Left colon (tissue), 2 donors: ENCODE results near the gene HIP1R. TPM values are rescaled to one million over a fixed set of nuclear protein-coding genes. Genes with fewer than 3 reads are reported as not detected.
A peak's percentile ranks its signal among the peaks of the same experiment; 100 is the strongest.
"Not testable (repeated sequence)": the region's sequence is repeated elsewhere in the genome, so short reads cannot be mapped to it uniquely, and the experiment has no call there.

Experiments
- ATAC-seq: fragments of 200-7000 bp; cut with Tn5 transposase; one replicate; pipeline ENCODE4 v1.9.1; 2020; ENCODE audit warnings: mild to moderate bottlenecking, moderate library complexity
- DNase-seq, 2 donors: peaks; one replicate each; pipeline ENCODE4 v3.0.0-alpha.2; 2020
- intact Hi-C, 2 donors: fragments of 100-400 bp; cut with DNase I in 1 of 2; cut with micrococcal nuclease in 1 of 2; formaldehyde crosslinking; loops; one replicate each; pipeline versions ENCODE4 v1.11.2 to v1.14.0; 2022; cut with DNase I, micrococcal nuclease
- total RNA-seq, 2 donors: library from RNA; stranded (reverse); fragmentation: NEBNext Ultra II Directional; extraction: Animal tissue kit (Norgen Biotek cat#: 25700); gene quantifications; one replicate each; pipeline ENCODE4 v1.2.1, GENCODE V29; 2021
- donor health status: DM: no; HTN: no; CAD: no.
- donor health status: DM: yes; HTN: yes; CAD: no.

Gene HIP1R
- total RNA-seq, 2 donors from 2014 or later: 62.3 to 66.4 TPM

DNA sequence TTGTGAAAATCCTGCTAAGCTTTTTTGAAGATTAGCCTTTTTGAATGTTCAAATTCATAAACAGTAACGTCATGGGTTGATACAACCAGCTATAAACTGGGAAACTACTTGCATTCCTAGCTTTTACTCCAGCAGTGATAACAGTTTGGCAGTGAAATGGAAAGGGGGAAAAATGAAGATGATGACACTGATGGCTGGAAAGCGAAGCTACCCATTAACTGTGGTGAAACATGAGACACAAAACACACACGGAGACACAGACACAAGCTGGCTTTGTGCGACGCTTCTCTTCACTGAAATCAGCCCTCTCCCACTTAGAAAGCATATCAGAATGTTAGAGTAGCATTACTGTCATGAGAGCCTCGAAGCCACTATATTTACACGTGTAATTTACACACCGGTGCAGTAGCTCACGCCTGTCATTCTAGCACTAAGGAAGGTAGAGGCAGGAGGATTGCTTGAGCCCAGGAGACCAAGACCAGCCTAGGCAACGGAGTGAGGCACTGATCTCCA lies 45.0 kb downstream of the HIP1R start:
- DNase-seq (no peak), ATAC-seq (no peak)
- intact Hi-C loops: no loop called here

DNA sequence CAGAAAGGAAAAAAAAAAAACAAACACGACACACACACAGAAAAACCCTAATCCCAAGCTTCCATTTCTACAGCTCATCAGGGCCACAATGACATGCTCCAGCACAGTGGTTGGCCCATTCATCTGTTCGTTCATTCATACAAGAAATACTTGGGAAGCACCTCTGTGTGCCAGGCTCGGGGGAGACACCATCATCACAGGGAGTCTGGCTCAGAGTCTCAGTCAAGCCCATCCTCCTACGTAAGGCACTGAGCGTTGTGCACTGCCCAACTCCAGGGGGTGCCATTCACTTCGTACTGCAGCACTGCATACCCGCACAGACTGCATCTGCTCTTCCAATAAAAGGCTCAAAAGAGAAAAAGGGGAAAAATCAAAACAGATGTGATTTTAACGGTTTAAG lies 45.4 kb downstream of the HIP1R start:
- intact Hi-C loops: no loop called here
- DNase-seq: peak in 1 of 2 donors; percentile 32
- ATAC-seq: peak; percentile 58

DNA sequence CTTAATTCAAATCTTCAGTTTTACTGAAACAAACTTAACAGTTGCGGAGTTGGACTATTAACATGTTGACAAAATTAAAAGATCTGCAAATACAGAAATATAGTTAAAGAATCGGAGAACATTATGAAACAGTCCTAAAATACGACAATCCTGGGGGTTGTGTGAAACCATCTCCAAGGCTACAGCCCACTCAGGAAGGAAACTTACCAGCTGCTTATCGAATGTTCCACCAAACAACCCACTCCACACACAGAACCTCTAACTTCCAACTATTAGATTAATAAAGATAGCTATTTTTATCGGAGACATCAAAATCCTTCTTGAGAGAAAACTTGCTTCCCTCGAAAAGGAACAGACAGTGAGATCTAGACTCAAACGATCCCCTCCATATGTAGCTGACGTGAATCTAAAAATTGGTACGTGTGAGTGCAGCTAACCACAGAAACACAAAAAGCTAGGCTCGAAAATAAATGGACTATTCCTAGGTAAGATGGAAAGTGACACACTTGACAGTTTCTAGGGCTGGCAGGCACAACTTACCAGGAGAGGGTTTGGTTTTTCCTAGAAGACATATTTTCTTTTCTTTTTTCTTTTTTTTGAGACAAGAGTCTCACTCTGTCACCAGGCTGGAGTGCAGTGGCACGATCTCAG lies 47.8 kb downstream of the HIP1R start:
- no peak for DNase-seq
- intact Hi-C loops: no loop called here
- no peak for ATAC-seq

DNA sequence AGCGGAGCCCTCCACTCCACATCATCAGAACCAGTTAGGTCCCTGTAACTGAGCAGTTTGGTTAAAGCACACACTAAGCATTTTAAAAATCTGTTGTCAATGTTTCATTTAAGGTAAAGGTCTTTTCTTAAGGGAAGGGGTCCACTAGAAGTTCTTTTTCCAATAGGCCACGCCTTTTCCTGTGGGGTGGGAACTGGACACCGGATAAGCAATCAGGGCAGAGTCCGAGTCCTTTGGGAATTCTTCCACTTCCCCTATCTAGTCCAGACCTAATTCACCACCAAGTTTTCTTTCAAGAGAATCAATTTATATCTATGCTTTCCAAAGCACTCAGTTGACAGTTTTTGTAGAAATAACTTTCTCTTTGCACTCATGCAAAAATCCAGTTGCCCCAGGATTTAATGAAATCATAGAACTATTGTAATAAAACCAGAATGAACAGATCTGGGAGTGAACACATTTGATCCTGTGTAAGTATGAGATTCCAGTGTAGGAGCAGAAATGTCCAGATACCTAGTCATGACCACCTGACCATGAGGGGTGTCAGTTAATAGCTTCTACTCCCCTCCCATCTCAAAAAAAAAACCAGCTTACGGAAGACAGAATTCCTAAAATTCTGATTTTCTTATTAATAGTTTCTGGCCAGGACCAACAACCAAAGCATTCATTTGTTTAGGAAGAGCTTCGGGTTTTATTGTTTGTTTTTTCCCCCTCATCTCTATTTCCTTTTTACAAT lies 49.0 kb downstream of the HIP1R start:
- DNase-seq: peak; percentile 35 to 49
- ATAC-seq: no peak
- intact Hi-C loops: no loop called here

DNA sequence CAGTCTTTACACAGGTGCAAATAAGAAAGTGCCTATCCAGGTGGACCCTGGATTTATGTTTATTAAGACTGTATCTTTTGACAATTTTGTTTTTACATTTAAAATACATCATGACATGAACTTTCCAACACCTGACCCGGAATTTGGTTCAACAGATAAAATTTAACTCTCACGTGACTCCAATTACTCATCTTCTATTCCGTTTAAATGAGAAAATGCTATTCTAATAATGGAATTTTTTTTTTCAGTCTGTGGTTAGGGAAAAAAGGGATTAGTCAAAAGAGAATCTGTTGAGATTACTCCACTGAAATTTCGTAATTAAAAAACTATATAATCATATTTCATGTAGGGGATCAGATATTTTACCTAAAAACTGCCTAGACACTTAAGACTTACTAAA lies 49.6 kb downstream of the HIP1R start:
- intact Hi-C loops: no loop called here
- ATAC-seq: no peak
- no peak for DNase-seq

DNA sequence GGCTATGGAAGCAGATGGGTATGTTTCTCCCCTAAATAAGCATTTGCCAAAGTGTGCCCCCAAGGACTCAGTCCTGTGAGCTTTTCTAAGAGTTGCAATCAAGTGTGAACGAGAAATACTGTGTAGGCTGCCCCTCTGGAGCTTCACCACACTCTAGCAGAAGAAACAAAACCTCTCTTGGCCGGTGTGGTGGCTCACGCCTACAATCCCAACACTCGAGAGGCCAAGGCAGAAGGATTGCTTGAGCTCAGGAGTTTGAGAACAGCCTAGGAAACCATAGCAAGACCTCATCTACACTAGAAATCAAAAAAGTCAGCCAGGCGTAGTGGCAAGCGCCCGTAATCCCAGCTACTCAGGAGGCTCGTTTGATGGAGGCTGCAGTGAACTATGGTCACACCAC lies 50.9 kb downstream of the HIP1R start:
- no peak for ATAC-seq
- intact Hi-C loops: no loop called here
- DNase-seq: peak; percentile 2 to 22

DNA sequence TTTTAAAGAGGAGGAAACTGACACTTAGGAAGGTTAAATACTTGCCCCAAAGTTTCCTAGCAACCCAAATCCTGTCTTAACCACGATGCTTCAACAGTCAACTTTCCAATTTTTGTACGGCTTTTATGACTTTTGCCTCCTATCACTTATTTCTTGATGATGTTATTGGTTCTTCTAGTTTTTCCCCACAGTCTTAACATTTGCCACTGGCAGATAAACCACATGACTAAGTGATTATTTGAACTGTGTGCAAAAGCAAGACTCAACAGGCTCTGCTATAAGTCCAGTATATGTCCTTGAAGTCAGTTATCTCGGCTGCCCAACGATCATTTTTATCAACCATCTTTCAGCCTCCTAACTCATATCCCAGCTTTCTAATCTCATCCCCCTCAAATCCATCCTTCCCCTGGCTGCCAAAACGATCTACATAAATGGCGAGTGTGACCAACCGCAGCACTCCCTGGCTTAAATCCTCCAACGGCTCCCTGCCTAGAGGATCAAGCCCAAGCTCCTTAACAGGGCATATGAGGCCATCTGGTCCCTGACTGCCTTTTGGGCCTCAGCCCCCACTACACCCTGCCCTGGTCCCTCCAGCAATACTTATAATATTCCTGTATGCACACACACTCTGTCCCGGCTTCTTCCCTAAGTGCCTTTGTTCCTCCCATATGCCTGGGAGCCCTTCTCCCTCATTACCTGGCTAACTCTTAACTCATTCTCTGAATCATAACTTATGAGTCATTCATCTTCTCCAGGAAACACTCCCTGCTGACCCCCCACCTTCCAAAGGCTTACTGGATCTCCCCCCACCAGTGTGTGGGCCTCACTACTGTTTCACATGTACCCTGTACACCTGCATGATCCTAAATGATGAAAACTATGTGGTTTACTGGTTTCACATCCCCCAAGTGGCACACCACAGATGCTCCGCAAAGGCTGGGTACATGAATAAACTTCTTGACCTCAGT lies 51.9 kb downstream of the HIP1R start:
- ATAC-seq (peak; percentile 56), DNase-seq (peak; percentile 7 to 58)
- intact Hi-C loops: no loop called here

DNA sequence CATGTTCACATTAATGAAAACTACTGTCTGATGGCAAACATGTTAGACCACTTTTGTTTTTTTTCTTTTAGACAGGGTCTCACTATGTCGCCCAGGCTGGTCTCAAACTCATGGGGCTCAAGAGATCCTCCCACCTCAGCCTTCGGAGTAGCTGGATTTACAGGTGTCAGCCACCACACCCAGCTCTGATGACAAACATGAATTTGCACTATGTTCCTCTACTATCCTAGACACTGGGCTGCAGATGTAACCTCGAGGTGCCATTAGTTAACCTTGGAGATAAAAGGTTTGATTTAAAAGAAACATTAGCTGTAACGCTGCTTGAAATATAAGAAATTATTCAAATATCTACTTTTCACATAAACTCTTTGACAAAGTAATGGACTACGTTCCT lies 52.6 kb downstream of the HIP1R start:
- intact Hi-C loops: no loop called here
- ATAC-seq (peak; percentile 52), DNase-seq (peak; percentile 28 to 35)

DNA sequence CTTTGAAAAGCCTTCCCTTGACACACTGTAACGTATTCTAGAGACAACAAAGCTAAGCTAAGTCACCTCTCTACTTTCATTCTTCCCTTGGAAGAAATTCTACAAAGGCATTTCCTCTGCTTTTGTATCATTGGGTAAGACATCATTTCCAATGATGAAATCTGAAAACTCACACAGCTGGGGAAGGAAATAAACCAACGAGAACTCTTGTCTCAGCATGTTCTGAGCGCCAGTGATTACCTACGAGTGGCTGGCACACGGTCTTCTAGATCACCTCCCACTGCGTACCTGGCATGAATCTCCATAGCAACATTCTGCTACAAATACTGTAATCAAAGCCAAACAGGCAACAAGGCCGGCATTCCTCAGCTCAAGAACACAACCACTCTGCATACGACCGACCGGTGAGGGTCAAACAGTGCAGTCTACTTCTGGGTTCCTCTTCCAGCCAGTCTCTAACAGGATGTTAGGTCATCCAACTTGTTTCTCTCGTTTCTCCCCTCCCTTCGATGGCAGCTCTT lies 53.0 kb downstream of the HIP1R start:
- peak; percentile 56 to 80 for DNase-seq
- intact Hi-C loops: no loop called here
- ATAC-seq: peak; percentile 69

DNA sequence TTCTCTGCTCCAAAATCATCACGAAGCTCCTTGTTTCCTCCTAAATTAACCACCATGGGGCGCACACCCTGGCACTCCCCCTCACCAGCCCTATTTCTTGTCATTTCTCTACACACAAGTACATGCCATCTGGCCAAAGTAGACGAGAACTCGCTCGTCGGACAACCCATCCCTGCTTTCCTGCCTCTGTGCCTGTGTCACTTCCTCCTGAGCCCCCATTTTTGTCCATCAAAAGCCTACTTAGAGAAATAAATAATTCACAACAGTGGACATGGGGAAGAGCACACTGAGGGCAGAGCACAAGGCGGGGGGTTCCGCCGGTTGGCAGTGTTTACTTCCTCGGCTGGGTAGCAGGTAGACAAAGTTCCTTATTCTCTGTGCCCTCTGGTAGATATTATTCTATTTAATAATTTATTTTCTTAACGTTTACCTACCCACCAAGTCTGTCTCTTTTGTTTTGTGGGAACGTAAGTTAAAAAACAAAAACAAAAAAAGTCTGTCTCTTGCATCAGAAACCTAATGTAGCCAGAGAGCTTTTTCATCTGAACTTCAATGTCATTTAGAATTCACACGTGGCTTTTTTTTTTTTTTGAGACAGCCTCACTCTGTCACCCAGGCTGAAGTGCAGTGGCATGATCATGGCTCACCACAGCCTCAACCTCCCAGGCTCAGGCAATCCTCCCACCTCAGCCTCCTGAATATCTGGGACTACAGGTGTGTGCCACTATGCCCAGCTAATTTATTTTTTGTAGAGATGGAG lies 54.7 kb downstream of the HIP1R start:
- no peak for ATAC-seq
- peak in 1 of 2 donors; percentile 24 for DNase-seq
- intact Hi-C loops: no loop called here

DNA sequence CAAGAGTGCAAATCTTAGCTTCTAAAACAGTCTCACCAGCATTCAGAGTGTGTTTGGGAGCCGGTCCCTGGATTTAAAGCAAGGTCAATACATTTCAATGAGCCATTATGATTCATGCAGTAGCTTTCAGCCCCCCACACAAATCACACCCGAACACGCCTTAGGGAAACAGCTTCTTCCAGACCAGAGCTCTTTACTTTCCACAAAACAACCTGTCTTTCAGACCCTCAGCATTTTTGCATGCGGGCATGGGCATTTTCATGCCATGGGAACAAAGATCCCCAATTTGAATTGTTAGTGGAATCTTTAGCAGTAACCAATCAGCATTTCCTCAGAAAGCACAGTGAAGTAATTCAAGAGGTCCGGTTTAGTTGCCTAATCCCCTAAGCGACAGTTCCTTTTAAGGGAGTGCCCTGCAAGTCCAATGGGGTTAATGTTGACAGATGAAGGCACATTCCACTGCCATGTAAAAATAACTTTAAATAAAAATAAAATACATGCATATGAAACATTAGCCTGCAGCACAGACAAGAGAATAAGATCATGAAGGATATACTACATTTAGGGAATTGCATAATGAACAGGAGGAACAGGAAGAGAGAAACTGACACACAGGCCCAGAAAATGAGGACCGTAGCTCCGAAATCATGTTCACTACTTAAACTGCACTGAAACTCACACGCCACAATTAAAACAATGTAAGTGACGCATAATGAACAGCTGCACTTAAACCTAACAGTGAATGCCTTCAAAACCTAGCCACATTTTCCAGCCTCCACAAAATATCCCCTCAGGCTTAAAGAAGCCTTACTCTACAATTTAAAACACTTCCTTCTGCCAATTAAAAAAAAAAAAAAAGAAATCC lies 56.6 kb downstream of the HIP1R start:
- intact Hi-C loops: no loop called here
- DNase-seq (no peak), ATAC-seq (peak; percentile 22)

DNA sequence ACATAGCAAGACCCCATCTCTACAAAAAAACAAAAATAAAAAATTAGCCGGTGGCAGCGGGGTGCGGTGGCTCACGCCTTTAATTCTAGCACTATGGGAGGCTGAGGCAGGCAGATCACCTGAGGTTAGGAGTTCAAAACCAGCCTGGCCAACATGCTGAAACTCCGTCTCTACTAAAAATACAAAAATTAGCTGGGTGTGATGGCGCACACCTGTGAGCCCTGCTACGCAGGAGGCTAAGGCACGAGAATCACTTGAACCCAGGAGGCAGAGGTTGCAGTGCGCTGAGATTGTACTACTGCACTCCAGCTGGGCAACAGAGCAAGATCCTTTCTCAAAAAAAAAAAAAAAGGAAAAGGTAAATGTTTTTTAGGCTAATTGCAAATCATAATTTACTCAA lies 57.5 kb downstream of the HIP1R start:
- DNase-seq, ATAC-seq, intact Hi-C loops: not testable (repeated sequence)

DNA sequence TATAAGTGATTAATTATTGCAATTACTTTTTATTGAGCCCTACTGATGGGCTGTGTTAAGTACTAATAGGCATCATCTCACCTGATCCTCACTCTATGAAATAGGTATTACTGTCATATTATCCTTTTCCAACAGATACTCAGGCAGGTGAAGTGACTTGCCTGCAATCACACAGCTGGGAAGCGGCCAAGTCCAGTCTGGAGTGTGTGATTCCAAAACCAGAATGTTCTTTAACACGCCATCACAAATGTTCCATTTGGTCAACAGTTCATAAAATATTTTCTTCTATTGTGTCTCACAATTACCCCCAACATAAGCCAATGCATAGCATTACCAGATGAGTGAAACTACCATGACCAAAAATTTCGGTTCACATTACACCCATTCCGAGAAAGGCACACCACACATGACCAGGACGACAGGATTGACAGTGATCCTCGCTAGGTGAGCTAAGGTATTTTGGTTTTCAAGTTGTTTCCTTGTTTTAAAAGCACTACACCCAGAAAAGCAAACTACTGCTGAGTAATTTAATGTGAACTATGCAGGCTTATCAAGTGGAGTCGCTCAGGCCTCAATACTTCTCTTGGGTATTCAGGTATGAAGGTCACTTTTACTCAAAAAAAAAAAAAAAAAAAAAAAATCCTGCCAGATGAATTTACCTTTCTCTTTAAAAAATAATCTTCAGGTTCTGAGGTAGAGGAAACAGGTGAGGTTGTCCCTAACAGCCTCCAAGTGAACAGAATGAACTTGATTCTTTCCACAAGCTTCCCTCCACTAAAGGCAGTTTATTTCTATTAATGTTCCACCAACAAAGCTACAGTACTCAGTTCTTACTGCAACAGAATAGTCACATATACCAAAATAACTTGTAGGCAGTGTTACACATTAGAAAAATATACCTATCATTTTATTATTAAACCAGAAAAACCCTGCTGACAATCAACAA lies 58.2 kb downstream of the HIP1R start:
- peak; percentile 60 to 63 for DNase-seq
- intact Hi-C loops: no loop called here
- ATAC-seq: peak; percentile 56

DNA sequence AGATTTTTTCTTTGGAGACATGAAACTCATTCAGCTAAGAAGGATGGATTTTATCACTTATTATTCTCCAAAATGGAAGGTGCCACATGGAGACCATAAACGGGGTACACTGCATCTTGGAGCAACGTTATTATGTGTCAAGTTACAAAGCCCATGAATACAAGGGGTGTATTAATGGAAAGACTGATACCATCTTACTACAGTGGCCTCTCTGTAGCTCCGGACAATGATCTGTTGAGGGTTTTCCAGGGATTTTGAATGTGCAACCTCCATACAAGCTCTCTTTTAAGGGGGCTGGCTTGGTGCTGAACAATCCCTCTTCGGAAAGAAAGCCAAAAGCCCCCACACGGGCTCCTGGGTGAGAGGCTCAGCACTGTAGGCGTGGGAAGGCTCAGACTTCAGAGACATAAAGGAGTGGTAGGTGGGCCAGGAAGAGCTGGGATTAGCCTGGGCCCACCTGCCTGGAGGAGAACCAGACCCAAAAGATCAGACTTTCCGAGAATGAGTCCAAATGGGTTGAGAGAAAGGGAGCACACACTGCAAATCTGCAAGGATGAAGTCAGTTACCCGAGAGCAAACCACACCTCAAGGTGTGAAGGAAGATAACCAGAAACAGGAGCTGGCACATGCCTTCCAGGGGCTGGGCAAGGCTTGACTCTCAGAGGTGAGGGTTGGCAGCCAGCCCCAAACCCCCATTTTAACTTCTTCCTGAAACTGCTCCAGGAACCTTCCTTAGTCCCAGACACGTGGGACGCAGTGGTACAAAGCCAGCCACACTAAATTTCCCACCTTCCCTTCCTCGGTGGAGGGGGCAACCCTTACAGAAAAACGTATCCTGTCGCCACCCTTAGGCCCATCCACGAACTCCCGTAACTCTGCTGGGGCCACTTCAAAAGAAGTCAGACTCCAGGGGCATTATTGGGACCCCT lies 59.2 kb downstream of the HIP1R start:
- intact Hi-C loops: no loop called here
- DNase-seq: peak; percentile 75 to 79
- ATAC-seq: peak; percentile 60

DNA sequence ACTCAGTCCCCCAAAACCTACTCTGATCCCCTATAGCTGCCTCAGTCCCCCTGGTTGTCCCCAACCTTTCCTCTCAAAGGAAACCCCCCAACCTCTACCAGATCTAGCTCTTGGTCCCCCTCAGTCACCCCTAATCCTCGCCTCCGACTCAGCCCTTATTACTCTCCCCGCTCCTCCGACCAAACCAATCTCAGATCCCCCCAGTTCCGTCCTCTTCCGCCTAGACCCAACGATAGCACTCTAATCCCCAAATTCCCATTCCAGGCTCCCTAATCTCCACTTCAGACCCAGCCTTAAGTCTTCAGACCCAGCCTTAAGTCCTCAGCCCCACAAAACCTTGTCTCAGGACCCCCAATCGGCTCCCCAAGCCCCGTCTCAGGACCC lies 60.1 kb downstream of the HIP1R start:
- DNase-seq: no peak
- intact Hi-C loops: no loop called here
- peak; percentile 16 for ATAC-seq
